Glomerular visceral epithelial cell (primary cell): Measurements from ENCODE around the gene APOLD1.
"Not testable (repeated sequence)": the region's sequence is repeated elsewhere in the genome, so short reads cannot be mapped to it uniquely, and the experiment has no call there.

Experiments used
- DNase-seq: peaks from one replicate; pipeline ENCODE4 v3.0.0-alpha.2; 2016; ENCODE audit errors: extremely low spot score

The APOLD1 gene

GRCh38 chr12:12786706-12787601 lies 1.5 kb downstream of the APOLD1 start:
- DNase-seq: peak; percentile 79

DNA sequence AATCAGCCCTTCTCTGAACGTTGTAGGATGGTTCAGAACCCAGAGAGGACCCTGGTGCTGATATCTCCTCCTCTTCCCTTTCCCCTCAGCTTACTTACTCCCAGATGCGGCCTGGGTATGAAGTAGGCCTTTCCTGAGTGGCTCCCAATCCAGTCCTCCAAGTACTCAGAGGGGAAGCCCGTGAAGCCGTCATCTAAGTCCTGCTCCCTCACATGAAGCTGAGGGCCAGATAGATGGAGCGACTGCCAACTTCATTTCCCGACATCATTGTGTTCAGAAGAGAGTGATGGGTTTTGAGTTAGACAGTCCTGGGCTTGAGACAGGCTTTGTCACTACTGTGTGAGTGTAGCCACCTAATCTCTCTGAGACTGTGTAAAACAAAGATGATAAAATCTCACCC lies 2.7 kb downstream of the APOLD1 start:
- DNase-seq: no peak

- peak; percentile 76 for DNase-seq
Measured at GRCh38 chr12:12788675-12789368, 3.4 kb downstream of the APOLD1 start.

GRCh38 chr12:12790956-12791355 lies 5.5 kb downstream of the APOLD1 start:
- DNase-seq: no peak

DNA sequence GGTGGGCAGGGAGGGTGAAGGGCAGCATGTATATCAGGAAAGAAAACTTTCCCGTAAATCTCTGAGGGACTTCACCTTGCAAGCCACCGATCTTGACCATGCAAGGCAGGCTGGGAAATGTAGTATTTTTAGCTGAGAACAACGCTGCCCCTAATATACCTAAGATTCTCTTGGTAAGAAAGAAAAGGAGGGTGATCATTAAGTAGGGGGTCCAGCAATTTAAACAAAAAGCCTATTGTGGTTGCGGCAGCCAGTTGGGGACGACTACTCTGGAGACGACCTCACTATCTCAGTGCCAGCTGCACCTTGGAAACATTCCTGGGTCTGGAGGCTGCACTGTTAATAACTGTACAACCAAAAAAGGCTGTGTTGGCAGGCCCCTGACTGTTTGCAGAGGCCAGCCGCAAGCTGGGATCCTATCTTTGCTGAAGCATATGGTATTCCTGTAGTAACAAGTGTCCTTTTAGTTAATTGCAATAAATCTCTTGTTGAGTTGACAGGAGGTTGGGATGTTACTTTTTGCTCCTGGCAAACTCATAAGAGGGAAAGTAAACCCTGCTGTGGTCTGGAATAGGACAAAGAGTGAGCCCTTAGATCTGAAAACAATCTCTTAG lies 6.4 kb downstream of the APOLD1 start:
- no peak for DNase-seq

GRCh38 chr12:12792421-12792820 lies 7.0 kb downstream of the APOLD1 start:
- DNase-seq: no peak

DNA sequence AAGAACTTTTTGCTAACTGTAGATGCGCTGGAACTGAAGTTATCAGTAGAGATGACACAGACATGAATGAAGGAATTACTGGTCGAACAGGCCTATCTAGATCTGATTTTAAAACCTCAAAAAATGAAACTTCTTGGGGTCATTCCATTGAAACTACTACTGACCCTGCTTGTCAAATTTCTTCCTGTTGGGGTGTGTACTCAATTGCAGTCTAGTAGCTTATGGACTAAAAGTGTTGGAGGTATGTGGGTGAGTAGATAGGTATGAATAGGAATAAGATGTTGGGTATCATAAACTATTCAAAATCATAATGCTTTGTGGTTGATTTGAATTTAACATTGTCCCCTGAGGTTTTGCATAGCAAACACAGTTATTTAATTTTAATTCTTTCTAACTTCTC lies 9.2 kb downstream of the APOLD1 start:
- DNase-seq: no peak

DNA sequence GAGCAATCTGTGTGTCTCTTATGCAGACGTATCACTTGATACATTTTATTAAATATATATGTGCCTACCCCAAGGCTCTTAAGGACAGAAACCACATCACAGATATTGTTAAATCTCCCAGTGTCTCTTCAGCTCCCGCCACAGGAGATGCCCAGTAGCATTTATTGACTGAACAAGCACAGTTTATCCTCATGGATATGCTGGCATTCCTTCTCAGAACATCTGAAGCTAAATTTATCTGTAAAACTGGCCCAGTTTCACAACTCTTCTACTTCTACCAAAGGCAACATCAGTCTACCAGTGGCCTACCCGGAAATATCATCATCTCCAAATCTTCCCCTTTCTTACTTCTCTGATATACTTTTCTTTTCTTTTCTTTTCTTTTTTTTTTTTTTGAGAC lies 10.7 kb downstream of the APOLD1 start:
- no peak for DNase-seq

- DNase-seq: no peak
Measured at GRCh38 chr12:12796928-12797793, 11.7 kb downstream of the APOLD1 start.

GRCh38 chr12:12797794-12798152 lies 12.3 kb downstream of the APOLD1 start:
- DNase-seq: no peak

- DNase-seq: no peak
Measured at GRCh38 chr12:12798480-12798879, 13.0 kb downstream of the APOLD1 start.

DNA sequence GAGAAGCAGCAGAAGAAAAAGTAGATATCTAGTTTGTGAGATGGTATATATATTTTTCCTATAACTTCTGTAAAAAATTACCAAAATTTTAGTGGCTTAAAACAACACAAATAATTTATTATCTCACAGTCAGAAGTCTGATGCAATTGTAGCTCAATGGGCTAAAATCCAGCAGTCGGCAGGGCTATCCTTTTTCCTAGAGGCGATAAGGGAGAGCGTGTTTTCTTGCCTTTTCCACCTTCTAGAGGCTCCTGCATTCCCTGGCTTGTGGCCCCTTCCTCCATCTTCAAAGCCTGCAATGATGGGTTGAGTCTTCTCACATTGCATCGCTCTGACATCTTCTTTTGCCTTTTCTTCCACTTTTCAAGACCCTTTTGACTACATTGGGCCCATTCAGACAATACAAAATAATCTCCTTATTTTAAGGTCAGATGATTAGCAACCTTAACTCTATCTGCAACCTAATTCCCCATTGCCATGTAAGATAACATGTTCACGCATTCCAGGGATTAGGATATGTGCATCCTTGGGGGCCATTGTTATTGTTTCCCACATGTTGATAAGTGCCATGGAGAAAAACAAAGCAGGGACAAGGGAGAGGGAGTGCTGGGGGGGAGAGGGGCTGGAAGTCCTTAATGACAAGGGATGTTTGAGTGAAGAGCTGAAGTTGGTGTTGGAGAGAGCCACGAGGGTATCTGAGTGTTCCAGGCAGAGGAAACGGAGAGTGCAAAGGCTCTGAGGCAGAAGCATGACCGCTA lies 13.9 kb downstream of the APOLD1 start:
- no peak for DNase-seq

DNA sequence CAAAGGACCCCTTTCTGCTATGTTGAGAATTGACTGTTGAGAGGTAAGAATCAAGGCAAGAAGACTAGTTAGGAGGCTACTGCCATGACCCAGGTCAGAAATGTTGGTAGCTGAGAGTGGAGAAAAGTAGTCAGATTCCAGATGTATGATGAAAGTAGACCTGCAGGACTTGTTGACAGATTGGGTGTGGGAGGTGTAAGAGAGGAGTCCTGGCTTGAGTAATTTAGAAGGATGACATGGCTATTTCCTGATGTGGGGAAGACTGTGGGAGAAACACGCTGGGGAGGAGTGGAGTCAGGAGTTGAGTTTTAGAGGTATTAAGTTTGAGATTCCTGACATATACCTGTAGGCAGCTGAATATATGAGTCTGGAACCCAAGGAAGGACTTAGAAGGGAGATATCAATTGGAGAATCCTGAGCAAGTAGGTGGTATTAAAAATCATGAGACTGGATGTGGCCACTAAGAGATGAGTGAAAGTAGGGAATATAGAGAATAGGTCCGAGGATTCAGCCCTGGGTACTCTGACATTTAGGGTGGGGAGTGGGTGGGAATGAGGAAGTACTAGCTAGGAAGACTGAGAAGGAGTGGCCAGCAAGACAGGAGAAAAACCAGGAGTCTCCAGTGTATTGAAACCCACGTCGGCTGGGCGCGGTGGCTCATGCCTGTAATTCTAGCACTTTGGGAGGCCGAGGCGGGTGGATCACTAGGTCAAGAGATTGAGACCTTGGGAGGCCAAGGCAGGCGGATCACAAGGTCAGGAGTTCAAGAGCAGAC lies 15.1 kb downstream of the APOLD1 start:
- DNase-seq: no peak

DNA sequence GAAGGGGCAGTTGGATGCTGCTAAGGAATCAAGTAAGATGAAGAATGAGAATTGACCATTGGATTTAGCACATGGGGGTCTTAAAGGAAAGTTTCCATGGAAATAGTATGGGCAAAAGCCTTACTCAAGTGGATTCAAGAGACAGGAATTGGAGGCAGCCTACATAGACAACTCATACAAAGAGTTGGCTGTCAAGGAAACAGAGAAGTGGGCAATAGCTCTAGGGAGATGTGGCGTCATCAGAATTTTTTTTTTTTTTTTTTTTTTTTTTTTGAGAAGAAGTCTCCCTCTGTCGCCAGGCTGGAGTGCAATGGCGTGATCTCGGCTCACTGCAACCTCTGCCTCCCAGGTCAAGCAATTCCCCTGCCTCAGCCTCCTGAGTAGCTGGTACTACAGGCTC lies 16.2 kb downstream of the APOLD1 start:
- not testable (repeated sequence) for DNase-seq

DNA sequence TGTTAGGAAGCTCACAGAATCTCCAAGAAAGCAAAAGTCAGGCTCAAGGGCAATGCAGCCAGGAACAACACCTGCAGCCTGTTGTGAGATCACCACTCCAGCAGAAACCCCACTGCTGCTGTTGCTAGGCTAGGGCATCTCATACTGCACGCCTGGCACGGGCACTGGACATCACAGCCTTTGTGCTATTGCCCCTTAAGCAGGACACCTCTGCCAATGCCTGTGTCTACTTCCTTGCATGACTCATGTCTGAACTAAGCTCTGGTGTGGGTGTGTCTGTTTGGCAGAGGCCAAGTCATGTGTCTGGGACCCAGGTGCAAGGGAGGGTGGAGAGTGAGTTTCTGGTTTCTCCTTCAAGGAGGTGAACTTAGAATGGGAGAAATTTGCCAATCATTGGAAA lies 17.7 kb downstream of the APOLD1 start:
- DNase-seq: peak; percentile 91

DNA sequence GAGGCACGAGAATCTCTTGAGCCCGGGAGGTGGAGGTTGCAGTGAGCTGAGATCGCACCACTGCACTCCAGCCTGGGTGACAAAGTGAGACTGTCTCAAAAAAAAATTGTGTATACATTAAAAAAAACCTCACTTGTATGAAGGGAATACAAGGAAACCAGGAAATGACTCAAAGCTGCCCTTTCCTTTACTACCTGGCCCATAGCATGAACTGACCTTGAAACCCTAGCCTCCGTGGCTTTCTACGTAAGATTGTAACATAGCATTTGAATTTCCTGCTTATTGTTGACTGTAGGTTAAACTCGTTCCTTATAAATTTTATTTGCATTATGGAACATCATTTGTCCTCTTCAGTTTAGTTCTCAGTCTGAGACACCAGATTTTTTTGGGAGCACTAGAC lies 18.6 kb downstream of the APOLD1 start:
- no peak for DNase-seq

DNA sequence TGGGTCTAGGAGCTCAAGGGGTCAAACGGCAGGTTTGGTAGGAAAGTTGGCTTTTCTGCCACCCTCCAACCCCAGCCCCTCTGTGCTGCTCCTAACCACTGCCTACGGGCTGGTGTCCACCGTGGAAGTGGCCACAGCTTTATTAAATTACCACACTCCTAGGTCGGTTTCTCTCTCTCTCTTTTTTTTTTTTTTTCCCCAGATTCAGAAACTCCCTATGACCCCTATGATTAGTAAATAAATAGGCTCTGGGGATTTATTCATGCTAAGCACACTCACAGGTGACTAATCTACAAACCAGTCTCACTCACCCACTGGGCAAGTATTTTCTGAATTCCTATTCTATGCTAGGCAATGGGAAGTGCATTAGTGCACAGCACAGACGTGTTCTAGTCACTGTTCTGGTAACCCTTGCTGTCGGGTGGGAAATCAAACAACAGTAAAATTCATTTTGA lies 19.0 kb downstream of the APOLD1 start:
- peak; percentile 69 for DNase-seq

- no peak for DNase-seq
Measured at GRCh38 chr12:12806784-12807516, 21.5 kb downstream of the APOLD1 start.

DNA sequence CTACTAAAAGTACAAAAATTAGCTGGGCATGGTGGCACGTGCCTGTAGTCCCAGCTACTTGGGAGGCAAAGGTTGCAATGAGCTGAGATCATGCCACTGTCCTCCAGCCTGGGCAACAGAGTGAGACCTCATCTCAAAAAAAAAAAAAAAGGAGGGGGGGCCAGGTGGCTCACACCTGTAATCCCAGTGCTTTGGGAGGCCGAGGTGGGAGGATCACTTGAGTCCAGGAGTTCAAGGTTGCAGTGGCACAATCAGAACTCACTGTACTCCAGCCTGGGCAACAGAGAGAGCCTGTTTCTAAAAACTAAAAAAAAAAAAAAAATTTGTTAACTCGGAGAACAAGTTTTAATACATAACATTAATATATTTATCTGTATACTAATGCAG lies 22.1 kb downstream of the APOLD1 start:
- DNase-seq: not testable (repeated sequence)
